ENCODE results near the gene FGG. TPM values are rescaled to one million over a fixed set of nuclear protein-coding genes. Genes with fewer than 3 reads are reported as not detected.

Gene FGG
- total RNA-seq, 1 donor from 2014 or later: 9.8 TPM

DNA sequence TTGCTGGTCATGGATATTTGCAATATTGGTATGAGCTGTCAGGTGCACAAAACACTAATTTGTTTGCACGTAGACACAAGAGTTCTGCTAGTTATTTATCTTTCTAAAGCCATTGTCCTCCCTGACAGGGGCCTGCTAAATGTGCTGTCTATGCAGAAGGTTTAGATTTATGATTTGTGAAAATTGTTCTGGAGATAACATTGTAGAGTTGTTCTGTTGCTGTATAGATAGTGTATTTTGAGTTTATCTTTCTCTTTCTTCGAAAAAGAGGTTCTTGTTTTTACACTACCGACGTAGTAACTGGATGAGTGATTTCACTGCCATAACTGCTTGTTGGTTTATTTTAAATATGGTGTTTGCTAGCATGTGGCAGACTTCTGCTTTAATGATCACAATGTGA lies 28.5 kb upstream of the FGG start:
- Mint-ChIP-seq H3K27ac (no peak overlapping the region), H3K36me3 (no peaks in the 10 kb centered on the region), H3K27me3 (peaks cover 40% of the 10 kb centered on the region), H3K9me3 (no peaks in the 10 kb centered on the region), H3K4me1 (ENCODE audit: unreplicated experiment) (peaks cover 4% of the 10 kb centered on the region), H3K4me3 (no peak overlapping the region)
- DNase-seq (ENCODE audit: extremely low spot score, unreplicated experiment): no peak
- TF ChIP-seq, protein P1, sequence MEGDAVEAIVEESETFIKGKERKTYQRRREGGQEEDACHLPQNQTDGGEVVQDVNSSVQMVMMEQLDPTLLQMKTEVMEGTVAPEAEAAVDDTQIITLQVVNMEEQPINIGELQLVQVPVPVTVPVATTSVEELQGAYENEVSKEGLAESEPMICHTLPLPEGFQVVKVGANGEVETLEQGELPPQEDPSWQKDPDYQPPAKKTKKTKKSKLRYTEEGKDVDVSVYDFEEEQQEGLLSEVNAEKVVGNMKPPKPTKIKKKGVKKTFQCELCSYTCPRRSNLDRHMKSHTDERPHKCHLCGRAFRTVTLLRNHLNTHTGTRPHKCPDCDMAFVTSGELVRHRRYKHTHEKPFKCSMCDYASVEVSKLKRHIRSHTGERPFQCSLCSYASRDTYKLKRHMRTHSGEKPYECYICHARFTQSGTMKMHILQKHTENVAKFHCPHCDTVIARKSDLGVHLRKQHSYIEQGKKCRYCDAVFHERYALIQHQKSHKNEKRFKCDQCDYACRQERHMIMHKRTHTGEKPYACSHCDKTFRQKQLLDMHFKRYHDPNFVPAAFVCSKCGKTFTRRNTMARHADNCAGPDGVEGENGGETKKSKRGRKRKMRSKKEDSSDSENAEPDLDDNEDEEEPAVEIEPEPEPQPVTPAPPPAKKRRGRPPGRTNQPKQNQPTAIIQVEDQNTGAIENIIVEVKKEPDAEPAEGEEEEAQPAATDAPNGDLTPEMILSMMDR (conservative IDR thresholded peaks at IDR 0.05): no peak

DNA sequence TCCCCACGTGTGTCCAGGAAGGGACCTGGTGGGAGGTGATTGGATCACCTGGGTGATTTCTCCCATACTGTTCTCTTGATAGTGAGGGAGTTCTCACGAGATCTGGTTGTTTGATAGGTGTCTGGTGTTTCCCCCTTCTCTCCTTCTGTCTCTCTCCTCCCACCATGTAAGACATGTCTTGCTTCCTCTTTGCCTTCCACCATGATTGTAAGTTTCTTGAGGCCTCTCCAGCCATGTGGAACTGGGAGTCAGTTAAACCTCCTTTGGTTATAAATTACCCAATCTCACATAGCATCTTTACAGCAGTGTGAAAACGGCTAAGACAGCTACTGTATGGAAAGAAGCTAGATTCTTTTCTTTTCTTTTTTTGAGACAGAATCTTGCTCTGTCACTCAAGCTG lies 21.6 kb upstream of the FGG start:
- Mint-ChIP-seq H3K27me3 (peaks cover 57% of the 10 kb centered on the region), H3K27ac (no peak overlapping the region), H3K4me1 (ENCODE audit: unreplicated experiment) (no peaks in the 10 kb centered on the region), H3K4me3 (no peak overlapping the region), H3K9me3 (no peaks in the 10 kb centered on the region), H3K36me3 (no peaks in the 10 kb centered on the region)
- TF ChIP-seq, protein P1 (conservative IDR thresholded peaks at IDR 0.05): no peak
- no peak for DNase-seq (ENCODE audit: extremely low spot score, unreplicated experiment)

DNA sequence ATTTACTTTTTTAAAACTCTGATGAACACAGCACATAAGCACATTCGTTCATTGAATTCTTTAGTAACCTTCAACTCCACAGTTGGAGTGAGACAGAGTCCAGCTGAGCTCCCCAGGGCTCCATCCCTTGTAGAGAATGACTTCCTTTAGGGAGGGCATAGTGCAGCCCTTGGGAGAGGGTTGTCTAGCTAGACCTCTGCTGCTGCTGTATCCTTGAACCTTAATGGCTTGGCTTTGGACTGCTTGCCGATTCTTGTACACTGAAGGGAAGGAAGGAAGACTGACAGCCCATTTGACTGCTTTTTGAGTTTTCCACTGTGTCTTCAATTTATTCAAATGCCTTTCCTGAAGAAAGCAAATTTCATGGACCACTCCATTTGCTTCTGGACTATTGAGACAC lies 19.4 kb upstream of the FGG start:
- Mint-ChIP-seq H3K9me3 (no peaks in the 10 kb centered on the region), H3K4me1 (ENCODE audit: unreplicated experiment) (no peaks in the 10 kb centered on the region), H3K27ac (no peak overlapping the region), H3K27me3 (peaks cover 39% of the 10 kb centered on the region), H3K4me3 (no peak overlapping the region), H3K36me3 (no peaks in the 10 kb centered on the region)
- TF ChIP-seq, protein P1 (conservative IDR thresholded peaks at IDR 0.05): no peak
- no peak for DNase-seq (ENCODE audit: extremely low spot score, unreplicated experiment)

DNA sequence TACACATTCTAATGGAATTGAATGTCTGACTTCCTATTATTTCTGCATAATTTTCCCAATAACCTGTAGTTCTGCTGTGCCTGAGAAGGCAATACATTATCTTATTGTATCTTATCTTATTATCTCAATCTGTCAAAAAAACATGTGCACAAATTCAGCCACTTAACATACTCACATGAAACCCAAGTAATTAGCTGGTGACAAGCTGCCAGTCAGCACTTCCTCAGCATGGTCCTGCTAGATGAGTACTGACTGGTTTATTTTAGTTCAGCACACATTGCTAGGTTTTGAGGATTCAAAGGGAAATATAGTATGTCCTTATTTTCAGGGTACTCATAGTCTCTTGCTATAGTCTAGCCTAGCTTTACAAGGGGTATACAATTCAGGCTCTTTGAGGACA lies 17.9 kb upstream of the FGG start:
- no peaks in the 10 kb centered on the region for H3K9me3 Mint-ChIP-seq
- DNase-seq (ENCODE audit: extremely low spot score, unreplicated experiment): no peak
- TF ChIP-seq, protein P1 (conservative IDR thresholded peaks at IDR 0.05): no peak
- H3K27me3 Mint-ChIP-seq: peaks cover 47% of the 10 kb centered on the region
- H3K27ac Mint-ChIP-seq: no peak overlapping the region
- no peak overlapping the region for H3K4me3 Mint-ChIP-seq
- H3K4me1 Mint-ChIP-seq (ENCODE audit: unreplicated experiment): no peaks in the 10 kb centered on the region
- H3K36me3 Mint-ChIP-seq: no peaks in the 10 kb centered on the region

DNA sequence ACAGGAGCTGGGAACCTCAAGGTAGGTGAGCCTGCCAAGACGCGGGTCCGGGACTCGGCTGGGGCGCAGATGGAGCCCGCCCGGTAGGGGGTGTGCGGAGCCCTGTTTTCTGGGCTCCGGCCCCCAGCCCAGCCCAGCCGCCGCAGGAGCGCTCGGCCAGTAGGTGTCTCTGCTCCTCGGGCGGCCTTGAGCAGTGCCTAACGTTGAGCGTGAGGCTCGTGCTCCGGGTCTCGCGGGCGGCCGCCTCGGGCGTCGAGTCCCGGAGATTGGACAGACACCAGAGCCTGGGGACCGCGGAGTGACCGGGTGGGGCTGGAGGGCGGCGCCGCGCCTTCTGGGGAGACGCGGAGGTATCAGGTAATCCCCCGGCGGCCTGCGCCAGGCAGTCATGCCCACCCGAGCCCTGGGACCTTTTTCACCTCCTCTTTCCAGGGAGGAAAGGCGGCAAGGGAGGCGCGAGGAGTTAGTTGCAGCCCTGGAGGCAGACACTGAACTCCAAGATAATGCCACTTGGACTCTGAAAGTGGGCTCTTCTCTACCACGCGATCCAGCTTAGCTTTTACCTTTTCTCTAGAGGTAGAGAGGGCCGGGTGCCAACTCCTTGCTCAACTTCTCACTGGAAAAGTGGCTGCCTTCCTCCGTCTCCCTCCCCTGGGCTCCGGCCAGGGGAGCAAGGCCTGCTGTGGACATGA lies 14.5 kb upstream of the FGG start:
- Mint-ChIP-seq H3K36me3 (no peaks in the 10 kb centered on the region), H3K4me1 (ENCODE audit: unreplicated experiment) (no peaks in the 10 kb centered on the region)

More for the DNA sequence above, 14.5 kb upstream of the FGG start:
- no peaks in the 10 kb centered on the region for H3K9me3 Mint-ChIP-seq
- TF ChIP-seq, protein P1 (conservative IDR thresholded peaks at IDR 0.05): peak; percentile 82
- peak; percentile 77 for DNase-seq (ENCODE audit: extremely low spot score, unreplicated experiment)
- no peak overlapping the region for H3K27ac Mint-ChIP-seq
- H3K4me3 Mint-ChIP-seq: peak overlapping the region; percentile 42
- H3K27me3 Mint-ChIP-seq: peaks cover 49% of the 10 kb centered on the region

Data from type B pancreatic cell (in vitro differentiated cells).